Neuron (in vitro differentiated cells): Measurements from ENCODE around the gene PTPRN2.

Experiments used
- H2AFZ ChIP-seq: one replicate; pipeline ENCODE4 v1.6.1; 2013; ENCODE audit warnings: low read depth, mild to moderate bottlenecking, inconsistent platforms, low read length, moderate library complexity
- H3K27me3 ChIP-seq: one replicate; pipeline ENCODE4 v1.6.1; 2013; ENCODE audit warnings: low read length; ENCODE audit not compliant: insufficient read depth
- H3K36me3 ChIP-seq: one replicate; pipeline ENCODE4 v1.6.1; 2013; ENCODE audit warnings: low read length; ENCODE audit not compliant: insufficient read depth
- H3K4me1 ChIP-seq: one replicate; pipeline ENCODE4 v1.6.1; 2013; ENCODE audit warnings: low read length; ENCODE audit not compliant: insufficient read depth
- H3K4me3 ChIP-seq: 2 replicates; pipeline ENCODE4 v1.5.1; 2013; ENCODE audit warnings: mild to moderate bottlenecking, low read length, moderate library complexity
- H3K9me3 ChIP-seq: one replicate; pipeline ENCODE4 v1.6.1; 2013; ENCODE audit warnings: low read length

The PTPRN2 gene

DNA sequence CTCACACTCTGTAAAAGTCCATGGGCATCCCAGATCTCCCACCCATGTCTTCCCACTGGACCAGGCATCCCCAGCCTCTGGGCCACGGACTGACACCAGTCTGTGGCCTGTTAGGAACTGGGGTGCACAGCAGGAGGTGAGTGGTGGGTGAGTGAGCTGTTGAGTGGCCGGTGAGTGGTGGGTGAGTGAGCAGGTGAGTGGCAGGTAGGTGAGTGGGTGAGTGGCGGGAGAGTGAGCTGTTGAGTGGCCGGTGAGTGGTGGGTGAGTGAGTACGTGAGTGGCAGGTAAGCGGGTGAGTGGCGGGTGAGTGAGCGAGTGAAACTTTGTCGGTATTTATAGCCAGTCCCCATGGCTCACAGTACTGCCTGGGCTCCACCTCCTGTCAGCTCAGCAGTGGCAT lies 779.6 kb downstream of the PTPRN2 start:
- Histone ChIP-seq H3K4me3 (no peak overlapping the region), H3K27me3 (no peaks in the 10 kb centered on the region), H2AFZ (no peak overlapping the region), H3K9me3 (peaks cover 13% of the 10 kb centered on the region), H3K4me1 (peaks cover 33% of the 10 kb centered on the region), H3K36me3 (no peaks in the 10 kb centered on the region)

DNA sequence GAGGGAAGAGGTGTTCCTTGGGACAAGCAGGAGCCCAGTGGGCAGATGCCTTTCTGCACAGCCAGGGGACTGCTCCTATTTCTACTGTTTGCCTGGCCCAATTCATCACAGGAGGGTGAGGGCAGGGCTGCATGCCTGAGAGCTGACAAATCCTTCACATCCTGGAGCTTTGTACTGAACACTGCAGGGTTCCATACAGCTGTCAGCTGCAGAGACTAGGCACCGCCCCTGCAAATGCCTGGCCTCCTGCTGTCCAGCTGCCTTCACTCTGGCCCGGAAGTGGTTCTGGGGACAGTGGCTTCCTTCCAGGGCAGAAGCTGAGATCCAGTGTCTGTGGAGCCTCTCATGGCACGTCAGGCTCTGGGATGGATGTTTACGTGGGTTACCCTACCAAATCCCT lies 780.1 kb downstream of the PTPRN2 start:
- peaks cover 13% of the 10 kb centered on the region for H3K9me3 ChIP-seq
- no peak overlapping the region for H3K4me3 ChIP-seq

DNA sequence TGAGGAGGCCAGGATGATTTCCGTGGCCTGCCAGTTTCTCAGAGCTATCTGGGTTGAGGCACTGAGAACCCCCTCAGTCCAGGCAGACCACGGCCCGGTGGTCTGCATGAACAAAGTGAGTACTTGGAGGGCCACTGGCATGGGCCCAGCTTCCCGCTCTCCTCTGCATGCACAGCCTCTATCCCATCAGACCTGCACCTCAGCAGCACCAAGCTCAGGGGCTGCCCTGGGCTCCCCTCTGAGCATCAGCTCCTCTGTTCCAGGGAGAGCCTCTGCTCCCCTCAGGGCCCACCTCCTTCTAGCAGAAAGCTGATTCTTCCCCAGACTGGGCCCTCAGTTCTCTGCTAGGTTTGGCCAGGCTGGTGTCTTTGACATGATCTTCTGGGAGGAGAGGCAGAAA lies 780.9 kb downstream of the PTPRN2 start:
- Histone ChIP-seq H3K27me3 (no peaks in the 10 kb centered on the region), H2AFZ (no peak overlapping the region), H3K36me3 (no peaks in the 10 kb centered on the region), H3K4me1 (peaks cover 33% of the 10 kb centered on the region), H3K9me3 (peaks cover 11% of the 10 kb centered on the region), H3K4me3 (no peak overlapping the region)

More for the DNA sequence above, 780.1 kb downstream of the PTPRN2 start:
- Histone ChIP-seq H3K4me1 (peaks cover 33% of the 10 kb centered on the region), H2AFZ (no peak overlapping the region), H3K27me3 (no peaks in the 10 kb centered on the region), H3K36me3 (no peaks in the 10 kb centered on the region)

- Histone ChIP-seq H2AFZ (no peak overlapping the region), H3K9me3 (peaks cover 12% of the 10 kb centered on the region), H3K36me3 (no peaks in the 10 kb centered on the region), H3K4me1 (peaks cover 33% of the 10 kb centered on the region), H3K4me3 (no peak overlapping the region), H3K27me3 (no peaks in the 10 kb centered on the region)
Measured at GRCh38 chr7:157805713-157806112, 781.9 kb downstream of the PTPRN2 start.

- no peaks in the 10 kb centered on the region for H3K36me3 ChIP-seq
- peaks cover 33% of the 10 kb centered on the region for H3K4me1 ChIP-seq
- H3K27me3 ChIP-seq = no peaks in the 10 kb centered on the region
- H3K4me3 ChIP-seq = no peak overlapping the region
- peaks cover 11% of the 10 kb centered on the region for H3K9me3 ChIP-seq
- H2AFZ ChIP-seq = no peak overlapping the region
Measured at GRCh38 chr7:157803906-157804305, 783.7 kb downstream of the PTPRN2 start.

GRCh38 chr7:157801971-157802675 lies 785.5 kb downstream of the PTPRN2 start:
- H3K36me3 ChIP-seq = no peaks in the 10 kb centered on the region
- no peak overlapping the region for H2AFZ ChIP-seq
- no peak overlapping the region for H3K4me3 ChIP-seq
- peaks cover 29% of the 10 kb centered on the region for H3K4me1 ChIP-seq
- peaks cover 5% of the 10 kb centered on the region for H3K9me3 ChIP-seq
- H3K27me3 ChIP-seq = no peaks in the 10 kb centered on the region

GRCh38 chr7:157801113-157801512 lies 786.5 kb downstream of the PTPRN2 start:
- no peak overlapping the region for H2AFZ ChIP-seq
- no peaks in the 10 kb centered on the region for H3K27me3 ChIP-seq
- H3K36me3 ChIP-seq = no peaks in the 10 kb centered on the region
- no peak overlapping the region for H3K4me3 ChIP-seq
- H3K9me3 ChIP-seq = peaks cover 5% of the 10 kb centered on the region
- peaks cover 20% of the 10 kb centered on the region for H3K4me1 ChIP-seq

GRCh38 chr7:157800281-157800680 lies 787.3 kb downstream of the PTPRN2 start:
- H3K4me1 ChIP-seq = peaks cover 18% of the 10 kb centered on the region
- no peak overlapping the region for H2AFZ ChIP-seq
- no peaks in the 10 kb centered on the region for H3K36me3 ChIP-seq
- no peaks in the 10 kb centered on the region for H3K27me3 ChIP-seq
- H3K4me3 ChIP-seq = no peak overlapping the region
- H3K9me3 ChIP-seq = peaks cover 5% of the 10 kb centered on the region

DNA sequence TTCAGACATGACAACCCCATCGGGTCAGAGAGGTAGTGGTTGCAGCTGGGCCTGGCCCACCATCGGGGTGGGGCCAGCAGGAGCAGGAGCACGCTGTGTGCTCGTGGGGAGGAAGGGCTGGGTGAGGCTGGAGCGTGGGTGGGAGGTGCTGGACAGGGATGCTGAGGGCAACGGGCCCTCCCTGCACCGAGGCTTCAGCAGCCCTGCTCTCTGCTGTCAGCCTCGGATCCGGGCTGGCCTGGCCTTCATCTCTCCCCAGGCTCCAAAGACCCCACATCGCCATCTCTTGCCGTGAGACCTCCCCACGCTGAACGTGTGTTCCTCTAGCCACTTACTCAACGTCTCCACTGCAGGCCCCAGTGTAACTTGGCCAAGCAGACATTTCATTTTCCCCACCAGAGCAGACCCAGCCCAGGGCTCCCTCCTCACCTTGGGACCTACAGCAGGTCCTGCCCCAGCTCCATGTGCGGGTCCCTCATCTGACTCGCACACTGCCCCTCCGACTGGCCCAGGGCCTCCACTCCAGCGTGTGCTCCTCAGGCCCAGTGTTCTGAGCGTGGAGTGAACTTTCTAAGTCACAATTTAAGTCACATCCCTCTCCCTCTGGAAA lies 788.4 kb downstream of the PTPRN2 start:
- Histone ChIP-seq H3K27me3 (no peaks in the 10 kb centered on the region), H3K4me3 (no peak overlapping the region), H3K4me1 (peaks cover 18% of the 10 kb centered on the region), H3K36me3 (no peaks in the 10 kb centered on the region), H3K9me3 (peaks cover 5% of the 10 kb centered on the region), H2AFZ (no peak overlapping the region)

DNA sequence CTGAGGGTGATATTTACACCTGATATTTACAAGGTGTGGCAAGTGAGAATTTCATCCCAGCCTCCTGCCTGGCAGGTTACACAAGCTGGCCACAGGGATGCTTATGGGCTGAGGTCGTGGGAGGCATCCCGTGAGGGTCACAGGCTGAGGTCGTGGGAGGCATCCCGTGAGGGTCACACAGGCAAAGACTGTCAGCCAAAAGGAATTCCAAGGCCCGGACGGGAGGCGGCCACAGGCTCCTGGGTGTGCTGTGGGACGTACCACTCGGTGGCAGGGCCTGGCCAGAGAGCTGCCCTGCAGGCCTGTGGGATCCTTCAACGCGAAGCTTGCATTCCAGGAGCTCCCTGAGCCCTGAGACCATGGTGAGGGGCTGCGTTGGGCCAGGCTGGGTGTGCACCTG lies 790.3 kb downstream of the PTPRN2 start:
- H3K4me1 ChIP-seq = peaks cover 23% of the 10 kb centered on the region

DNA sequence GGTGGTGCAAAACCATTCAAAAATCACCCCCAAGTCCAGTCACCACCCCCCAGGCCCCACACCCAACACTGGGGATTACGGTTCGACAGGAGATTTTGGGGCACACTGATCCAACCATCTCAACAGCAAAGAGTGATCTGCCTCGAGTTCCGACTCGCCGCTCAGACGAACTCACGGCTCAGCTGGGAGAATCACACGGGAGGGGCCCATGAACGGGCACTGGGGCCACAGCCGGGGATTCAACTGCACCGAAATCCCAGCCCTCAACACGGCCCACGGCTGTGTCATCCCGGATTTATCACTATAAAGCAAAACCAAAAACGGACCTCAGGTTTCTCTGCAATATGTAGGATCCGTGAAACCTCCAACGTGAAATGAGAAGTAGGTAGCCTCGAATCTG lies 790.8 kb downstream of the PTPRN2 start:
- Histone ChIP-seq H3K4me1 (peaks cover 23% of the 10 kb centered on the region), H2AFZ (no peak overlapping the region), H3K9me3 (peaks cover 2% of the 10 kb centered on the region), H3K36me3 (no peaks in the 10 kb centered on the region), H3K4me3 (no peak overlapping the region), H3K27me3 (no peaks in the 10 kb centered on the region)

More for the DNA sequence above, 790.3 kb downstream of the PTPRN2 start:
- no peak overlapping the region for H3K4me3 ChIP-seq
- H3K9me3 ChIP-seq = peaks cover 2% of the 10 kb centered on the region
- H3K27me3 ChIP-seq = no peaks in the 10 kb centered on the region
- no peaks in the 10 kb centered on the region for H3K36me3 ChIP-seq
- H2AFZ ChIP-seq = no peak overlapping the region

DNA sequence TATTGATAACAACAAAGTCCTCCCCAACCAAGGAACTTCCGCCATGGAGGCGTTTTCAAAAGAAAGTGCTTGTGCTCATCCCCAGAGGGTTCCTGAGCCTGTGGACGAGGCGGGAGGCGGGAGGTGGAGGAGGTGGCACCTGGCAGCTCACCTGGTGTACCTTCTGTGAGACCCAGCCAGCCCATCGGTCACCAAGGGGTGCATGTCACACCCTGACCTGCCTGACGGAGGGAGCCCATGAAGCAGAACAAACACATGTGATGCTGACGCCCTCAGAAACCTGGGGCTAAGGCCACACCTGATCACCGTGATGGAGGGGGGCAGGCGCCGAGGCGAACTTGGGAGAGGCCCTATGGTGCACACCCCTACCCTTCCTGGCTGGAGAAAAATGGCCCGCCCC lies 792.0 kb downstream of the PTPRN2 start:
- no peaks in the 10 kb centered on the region for H3K36me3 ChIP-seq
- no peak overlapping the region for H2AFZ ChIP-seq
- no peak overlapping the region for H3K4me3 ChIP-seq
- H3K9me3 ChIP-seq = no peaks in the 10 kb centered on the region
- H3K4me1 ChIP-seq = peaks cover 23% of the 10 kb centered on the region
- H3K27me3 ChIP-seq = no peaks in the 10 kb centered on the region

DNA sequence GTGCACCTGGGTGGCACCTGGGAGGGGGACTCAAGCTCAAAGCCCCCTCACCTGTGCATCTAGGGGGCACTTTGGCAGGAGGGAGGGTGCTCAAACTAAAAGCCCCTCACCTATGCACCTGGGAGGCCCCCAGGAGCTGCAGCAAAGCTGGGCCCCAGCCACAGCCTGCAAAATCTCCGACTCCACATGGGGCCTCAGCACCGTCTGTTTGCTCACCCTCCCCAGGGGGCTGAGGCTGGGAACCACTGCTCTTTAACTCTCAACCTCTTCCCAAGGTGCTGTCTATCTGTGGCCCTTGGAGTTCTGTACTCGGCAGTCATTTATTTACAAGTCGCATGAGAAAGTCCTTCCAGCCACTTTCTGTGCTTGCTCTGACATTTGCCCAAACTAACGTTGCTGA lies 792.4 kb downstream of the PTPRN2 start:
- Histone ChIP-seq H3K27me3 (no peaks in the 10 kb centered on the region), H3K36me3 (no peaks in the 10 kb centered on the region), H3K4me1 (peaks cover 23% of the 10 kb centered on the region), H2AFZ (no peak overlapping the region), H3K9me3 (no peaks in the 10 kb centered on the region), H3K4me3 (no peak overlapping the region)

DNA sequence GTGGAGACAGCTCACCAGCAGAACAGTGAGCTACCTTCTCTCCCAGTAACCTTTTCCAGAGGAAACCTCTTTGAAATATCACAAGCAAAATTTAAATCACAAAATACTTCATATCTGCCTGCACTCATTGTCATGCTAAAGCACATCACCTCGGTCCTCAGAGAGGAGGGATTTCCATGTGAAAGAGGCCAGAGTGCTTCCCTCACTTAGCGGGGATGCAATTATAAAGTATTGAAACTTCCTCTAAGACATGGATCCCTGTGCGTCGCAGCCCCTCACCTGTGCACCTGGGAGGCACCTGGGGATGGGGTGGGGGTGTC lies 792.9 kb downstream of the PTPRN2 start:
- Histone ChIP-seq H3K36me3 (no peaks in the 10 kb centered on the region), H3K4me1 (peaks cover 23% of the 10 kb centered on the region), H3K4me3 (peak overlapping the region; percentile 0), H2AFZ (peak overlapping the region; percentile 49), H3K9me3 (no peaks in the 10 kb centered on the region), H3K27me3 (no peaks in the 10 kb centered on the region)
